BLaER1 treated with 17β-estradiol and CSF1 and Interleukin-3, amounts not matched to agents 10 nM and 100 nM (cell line): ENCODE results near the gene MBD5.

Experiments used
- H3K27ac ChIP-seq, 11 experiments: shearing (Covaris generic); formaldehyde crosslinking; 2 replicates each; pipeline ENCODE4 v1.8.1; 2022
- H3K27me3 ChIP-seq, 11 experiments: shearing (Covaris generic); formaldehyde crosslinking; 2 replicates each; pipeline ENCODE4 v1.8.1; 2022
- H3K36me3 ChIP-seq, 11 experiments: shearing (Covaris generic); formaldehyde crosslinking; 2 replicates each; pipeline ENCODE4 v1.8.1; 2022
- H3K4me1 ChIP-seq, 10 experiments: shearing (Covaris generic); formaldehyde crosslinking; 2 replicates each; pipeline ENCODE4 v1.8.1; 2022
- H3K4me2 ChIP-seq, 11 experiments: shearing (Covaris generic); formaldehyde crosslinking; 2 replicates each; pipeline ENCODE4 v1.8.1; 2022
- H3K4me3 ChIP-seq, 10 experiments: shearing (Covaris generic); formaldehyde crosslinking; 2 replicates each; pipeline ENCODE4 v1.8.1; 2022
- H3K9ac ChIP-seq, 11 experiments: shearing (Covaris generic); formaldehyde crosslinking; 2 replicates each; pipeline ENCODE4 v1.8.1; 2022
- H3K9me3 ChIP-seq, 11 experiments: shearing (Covaris generic); formaldehyde crosslinking; replicated peaks in 1 of 11; 2 replicates each; pipeline ENCODE4 v1.8.1; 2022
- H4K20me1 ChIP-seq, 11 experiments: shearing (Covaris generic); formaldehyde crosslinking; 2 replicates each; pipeline ENCODE4 v1.8.1; 2022
- Cebpa-rat ChIP-seq, 11 experiments: shearing (Covaris generic); IDR thresholded peaks; 2 replicates each; pipeline ENCODE4 v1.8.1; 2022

Gene MBD5

DNA sequence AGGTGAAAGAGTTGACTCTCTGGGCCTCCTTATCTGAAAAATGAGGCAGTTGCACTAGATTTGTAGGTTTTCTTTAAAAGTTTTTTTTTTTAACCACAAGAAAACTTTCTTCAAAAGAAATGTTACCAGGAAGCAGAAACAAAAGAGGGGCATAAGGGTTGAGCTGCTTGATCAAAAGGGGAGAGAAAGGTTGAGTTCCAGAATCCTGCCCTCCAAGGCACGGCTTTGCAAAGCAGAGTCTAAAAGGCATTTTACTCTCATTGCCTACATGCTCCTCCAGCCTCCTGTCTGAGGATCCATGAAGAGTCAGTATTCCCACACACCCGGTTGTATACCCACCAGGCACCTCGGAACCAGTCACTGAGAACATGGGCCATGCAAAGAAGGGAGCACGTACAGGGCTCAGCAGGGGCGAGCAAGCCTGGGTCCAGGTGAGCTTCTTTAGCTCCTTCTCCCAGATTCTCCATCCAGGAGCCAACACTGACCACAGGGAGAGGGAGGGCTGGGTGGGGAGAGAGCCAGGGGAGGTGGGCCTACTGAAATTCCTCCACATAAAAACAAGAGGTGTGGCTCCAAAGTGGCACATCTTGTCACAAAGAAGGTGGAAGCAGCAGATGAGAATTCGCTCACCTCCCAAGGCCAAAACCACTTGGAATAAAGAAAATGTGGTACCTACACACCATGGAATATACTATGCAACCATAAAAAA lies 507.6 kb downstream of the MBD5 start:
- Histone ChIP-seq H3K4me3 (no peak overlapping the region), H3K36me3 (no peaks in the 10 kb centered on the region), H4K20me1 (no peaks in the 10 kb centered on the region), H3K4me1 (peaks cover 10 to 18% (median 17%) of the 10 kb centered on the region in 10 experiments), H3K4me2 (no peak overlapping the region), H3K27me3 (no peaks in the 10 kb centered on the region), H3K27ac (no peak overlapping the region), H3K9me3 (no peaks in the 10 kb centered on the region), H3K9ac (no peak overlapping the region)
- no peak for TF ChIP-seq Cebpa-rat (IDR thresholded peaks at IDR 0.05)

DNA sequence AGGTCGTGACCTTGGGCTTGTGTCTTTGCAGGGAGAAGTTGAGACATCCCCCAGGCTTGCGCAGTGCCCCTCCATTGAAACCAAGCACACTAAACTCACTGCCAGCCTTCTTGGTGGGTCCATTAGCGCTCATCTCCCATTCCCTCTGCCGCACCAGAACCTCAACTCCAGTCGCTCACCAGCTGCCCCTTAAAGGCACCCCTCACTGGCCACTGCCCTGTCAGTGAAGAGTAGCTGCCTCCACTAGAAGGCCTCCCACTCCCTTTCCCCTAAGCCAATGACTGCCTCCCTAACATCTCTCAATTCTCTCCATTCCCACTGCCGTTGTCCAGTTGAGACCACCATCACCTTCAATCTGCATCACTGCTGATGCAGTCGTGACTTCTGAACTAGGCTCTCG lies 508.9 kb downstream of the MBD5 start:
- Histone ChIP-seq H3K4me1 (peaks cover under 1 to 14% (median 12%) of the 10 kb centered on the region in 10 experiments; a peak in 19 of 20 replicates), H4K20me1 (no peaks in the 10 kb centered on the region), H3K27ac (no peak overlapping the region), H3K9ac (no peak overlapping the region), H3K4me2 (no peak overlapping the region), H3K4me3 (no peak overlapping the region), H3K27me3 (no peaks in the 10 kb centered on the region), H3K9me3 (no peaks in the 10 kb centered on the region), H3K36me3 (no peaks in the 10 kb centered on the region)
- no peak for TF ChIP-seq Cebpa-rat (IDR thresholded peaks at IDR 0.05)

DNA sequence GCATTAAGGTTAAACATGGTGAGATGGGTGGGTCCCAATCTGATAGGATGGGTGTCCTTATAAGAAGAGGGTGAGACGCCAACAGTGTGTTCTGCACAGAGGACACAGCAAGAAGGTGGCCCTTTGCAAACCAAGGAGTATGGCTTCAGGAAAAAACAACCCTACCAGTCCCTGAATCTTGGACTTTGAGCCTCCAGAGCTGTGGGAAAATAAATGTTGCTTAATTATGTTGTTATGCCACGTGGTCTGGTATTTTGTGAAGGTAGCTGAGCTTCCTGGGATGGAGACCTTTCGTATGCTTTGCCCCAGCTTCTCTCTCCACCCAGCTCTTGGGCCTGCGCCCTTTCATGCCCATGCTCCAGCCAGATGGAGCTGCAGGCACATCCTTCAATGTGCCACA lies 509.5 kb downstream of the MBD5 start:
- Histone ChIP-seq H3K9ac (no peak overlapping the region), H3K4me2 (no peak overlapping the region), H3K9me3 (no peaks in the 10 kb centered on the region), H3K36me3 (no peaks in the 10 kb centered on the region), H3K4me1 (peaks cover 0 to 14% (median 12%) of the 10 kb centered on the region in 10 experiments; a peak in 17 of 20 replicates), H4K20me1 (no peaks in the 10 kb centered on the region), H3K27ac (no peak overlapping the region), H3K4me3 (no peak overlapping the region), H3K27me3 (no peaks in the 10 kb centered on the region)
- no peak for TF ChIP-seq Cebpa-rat (IDR thresholded peaks at IDR 0.05)

DNA sequence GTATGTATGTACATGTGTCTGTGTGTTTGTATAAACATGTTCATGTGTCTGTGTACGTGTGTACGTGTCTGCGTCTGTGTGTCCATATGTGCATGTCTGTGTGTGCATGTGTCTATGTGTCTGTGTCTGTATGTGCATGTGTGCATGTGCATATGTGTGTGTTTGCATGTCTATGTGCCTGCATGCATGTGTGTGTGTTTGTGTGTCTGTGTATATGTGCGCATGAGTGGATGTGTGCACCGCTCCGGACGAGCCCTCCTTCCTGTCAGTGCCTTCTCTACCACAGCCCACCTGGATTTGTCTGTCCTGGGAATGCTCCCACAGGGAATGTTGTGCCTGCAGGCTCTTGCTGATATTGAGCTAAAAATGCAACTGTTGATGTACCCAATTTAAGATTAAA lies 510.3 kb downstream of the MBD5 start:
- no peak overlapping the region for H3K9ac ChIP-seq
- H3K4me3 ChIP-seq, result no peak overlapping the region
- H4K20me1 ChIP-seq, result no peaks in the 10 kb centered on the region
- no peaks in the 10 kb centered on the region for H3K27me3 ChIP-seq
- no peaks in the 10 kb centered on the region for H3K36me3 ChIP-seq
- no peak overlapping the region for H3K27ac ChIP-seq
- TF ChIP-seq Cebpa-rat (IDR thresholded peaks at IDR 0.05), result no peak
- H3K4me1 ChIP-seq, result peaks cover 0 to 16% (median 12%) of the 10 kb centered on the region in 10 experiments; a peak in 17 of 20 replicates
- H3K9me3 ChIP-seq, result no peaks in the 10 kb centered on the region
- H3K4me2 ChIP-seq, result no peak overlapping the region

DNA sequence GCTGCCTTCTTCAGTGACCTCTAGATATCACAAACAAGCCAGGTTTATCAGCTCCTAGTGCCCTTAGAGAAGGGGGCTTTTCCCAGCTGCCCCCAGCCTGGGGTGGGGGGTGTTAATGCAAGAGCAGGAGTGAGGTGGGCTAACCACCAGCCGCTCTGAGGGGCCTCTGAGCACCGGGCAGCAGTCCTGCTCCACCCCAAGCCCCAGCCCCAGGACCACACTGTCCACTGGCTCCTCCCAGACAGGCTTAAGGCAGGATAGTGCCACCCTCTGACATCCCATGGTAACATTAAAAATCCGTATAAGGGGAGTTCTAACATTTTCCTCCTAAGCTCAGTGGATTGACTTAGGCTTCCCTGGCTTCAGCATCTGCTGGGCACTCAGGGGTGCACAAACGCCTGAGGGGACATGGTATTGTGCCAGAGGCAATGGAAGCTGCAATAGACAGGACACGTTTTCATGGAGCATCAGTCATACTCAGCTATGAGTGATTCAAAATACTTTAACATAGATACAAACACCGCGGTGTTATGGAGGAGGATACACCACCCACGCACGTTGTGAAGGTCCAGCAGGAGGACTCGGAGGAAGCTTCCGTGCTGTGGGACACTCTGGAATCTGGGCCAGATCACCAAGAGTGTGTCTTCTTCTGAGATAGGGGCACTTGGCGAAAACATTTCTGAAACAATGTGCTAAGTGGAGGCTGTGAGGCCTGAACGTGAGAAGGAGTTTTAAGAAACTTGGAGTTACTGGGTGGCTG lies 511.0 kb downstream of the MBD5 start:
- H3K4me3 ChIP-seq, result no peak overlapping the region
- TF ChIP-seq Cebpa-rat (IDR thresholded peaks at IDR 0.05), result no peak
- H3K9ac ChIP-seq, result no peak overlapping the region
- no peak overlapping the region for H3K4me2 ChIP-seq
- no peaks in the 10 kb centered on the region for H3K27me3 ChIP-seq
- H3K4me1 ChIP-seq, result peaks cover 0 to 16% (median 12%) of the 10 kb centered on the region in 10 experiments; a peak in 17 of 20 replicates
- no peak overlapping the region for H3K27ac ChIP-seq
- H3K9me3 ChIP-seq, result no peaks in the 10 kb centered on the region
- H4K20me1 ChIP-seq, result no peaks in the 10 kb centered on the region
- H3K36me3 ChIP-seq, result no peaks in the 10 kb centered on the region

DNA sequence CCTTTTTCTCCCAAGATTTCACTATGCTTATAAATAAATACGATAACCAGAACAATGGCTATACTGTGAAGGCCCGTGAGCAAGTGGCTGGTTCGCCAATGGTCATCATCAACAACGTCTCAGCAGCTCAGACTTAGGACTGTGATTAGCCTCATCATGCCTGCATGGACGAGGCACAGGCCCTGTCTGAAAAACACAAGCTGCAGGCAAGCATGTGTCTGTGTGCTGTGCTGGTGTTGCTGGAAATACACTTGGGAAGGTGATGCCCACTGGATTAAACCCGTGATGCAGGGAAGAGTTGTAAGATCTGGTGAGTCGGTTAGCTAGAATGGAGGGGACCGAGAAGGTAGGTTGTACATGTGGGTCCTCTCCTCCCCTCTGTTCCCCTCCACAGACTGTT lies 512.1 kb downstream of the MBD5 start:
- no peaks in the 10 kb centered on the region for H4K20me1 ChIP-seq
- no peak overlapping the region for H3K9ac ChIP-seq
- no peaks in the 10 kb centered on the region for H3K9me3 ChIP-seq
- H3K36me3 ChIP-seq, result no peaks in the 10 kb centered on the region
- TF ChIP-seq Cebpa-rat (IDR thresholded peaks at IDR 0.05), result no peak
- H3K27ac ChIP-seq, result no peak overlapping the region
- no peak overlapping the region for H3K4me2 ChIP-seq
- H3K27me3 ChIP-seq, result no peaks in the 10 kb centered on the region
- H3K4me3 ChIP-seq, result no peak overlapping the region
- H3K4me1 ChIP-seq, result peaks cover 0 to 19% (median 13%) of the 10 kb centered on the region in 10 experiments; a peak in 17 of 20 replicates

DNA sequence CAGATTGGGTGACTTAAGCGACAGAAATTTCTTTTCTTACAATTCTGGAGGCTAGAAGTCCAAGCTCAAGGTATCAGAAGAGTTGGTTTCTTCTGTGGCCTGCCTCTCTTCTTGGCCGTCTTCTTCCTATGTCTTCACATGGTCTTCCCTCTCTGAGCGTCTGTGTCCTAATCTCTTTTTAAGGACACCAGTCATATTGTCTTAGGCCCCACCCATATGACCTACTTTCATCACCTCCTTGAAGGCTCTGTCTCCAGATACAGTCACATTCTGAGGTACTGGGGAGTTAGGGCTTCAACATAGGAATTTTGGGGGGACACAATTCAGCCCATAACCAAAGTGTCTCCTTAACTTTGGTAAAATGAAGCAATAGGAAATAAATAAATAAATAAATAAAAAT lies 512.8 kb downstream of the MBD5 start:
- no peaks in the 10 kb centered on the region for H4K20me1 ChIP-seq
- no peak overlapping the region for H3K27ac ChIP-seq
- no peak overlapping the region for H3K9ac ChIP-seq
- no peaks in the 10 kb centered on the region for H3K9me3 ChIP-seq
- H3K4me3 ChIP-seq, result no peak overlapping the region
- H3K4me2 ChIP-seq, result no peak overlapping the region
- peaks cover 0 to 26% (median 13%) of the 10 kb centered on the region in 10 experiments; a peak in 16 of 20 replicates for H3K4me1 ChIP-seq
- no peaks in the 10 kb centered on the region for H3K36me3 ChIP-seq
- TF ChIP-seq Cebpa-rat (IDR thresholded peaks at IDR 0.05), result no peak
- H3K27me3 ChIP-seq, result no peaks in the 10 kb centered on the region

DNA sequence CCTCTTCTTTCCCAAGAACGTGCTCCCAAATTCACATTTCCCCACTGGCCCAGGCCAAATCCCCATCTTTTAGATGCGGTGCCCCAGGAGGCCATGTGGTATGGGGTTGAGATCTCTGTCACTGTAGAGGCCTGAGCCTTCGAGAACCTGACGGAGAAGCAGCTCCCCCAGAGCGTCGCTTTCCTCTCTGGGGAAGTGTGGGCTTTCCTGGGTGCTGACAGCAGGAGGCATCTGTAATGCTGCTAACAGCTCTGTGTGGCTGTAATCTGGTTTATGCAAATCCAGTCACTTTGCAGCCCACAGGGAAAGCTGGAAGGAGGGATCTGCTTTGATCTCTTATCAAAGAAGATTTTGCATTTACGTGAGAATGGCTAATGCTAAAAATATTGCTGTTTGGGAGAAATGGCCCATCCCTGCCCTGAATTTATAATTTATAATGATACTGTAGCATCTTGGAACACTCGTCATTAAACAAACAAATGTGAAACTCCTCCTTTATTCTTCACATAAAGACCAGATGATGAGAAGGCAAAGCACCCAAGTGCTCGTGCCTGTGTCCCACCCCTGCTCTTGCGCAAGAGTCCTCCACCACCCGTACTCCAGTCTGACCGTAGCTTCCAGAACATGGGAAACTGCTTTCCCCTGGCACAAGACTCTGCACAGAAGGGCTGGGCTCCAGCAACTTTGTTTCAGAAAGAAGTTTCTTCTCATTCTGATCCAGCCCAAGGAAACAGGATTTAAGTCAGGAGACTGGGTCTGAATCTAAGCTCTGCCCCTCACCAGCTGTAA lies 513.7 kb downstream of the MBD5 start:
- Histone ChIP-seq H3K4me3 (no peak overlapping the region), H3K9me3 (no peaks in the 10 kb centered on the region), H3K4me1 (peaks cover 0 to 35% (median 13%) of the 10 kb centered on the region in 10 experiments; a peak in 16 of 20 replicates), H3K4me2 (peak overlapping the region in 6 of 11 experiments; percentile 19 to 40 (median 34); a peak in 11 of 22 replicates), H4K20me1 (no peaks in the 10 kb centered on the region), H3K9ac (no peak overlapping the region), H3K27me3 (no peaks in the 10 kb centered on the region), H3K36me3 (no peaks in the 10 kb centered on the region), H3K27ac (no peak overlapping the region)
- peak in 9 of 11 experiments; percentile 19 to 75 (median 52); a peak in 10 of 22 replicates for TF ChIP-seq Cebpa-rat (IDR thresholded peaks at IDR 0.05)

DNA sequence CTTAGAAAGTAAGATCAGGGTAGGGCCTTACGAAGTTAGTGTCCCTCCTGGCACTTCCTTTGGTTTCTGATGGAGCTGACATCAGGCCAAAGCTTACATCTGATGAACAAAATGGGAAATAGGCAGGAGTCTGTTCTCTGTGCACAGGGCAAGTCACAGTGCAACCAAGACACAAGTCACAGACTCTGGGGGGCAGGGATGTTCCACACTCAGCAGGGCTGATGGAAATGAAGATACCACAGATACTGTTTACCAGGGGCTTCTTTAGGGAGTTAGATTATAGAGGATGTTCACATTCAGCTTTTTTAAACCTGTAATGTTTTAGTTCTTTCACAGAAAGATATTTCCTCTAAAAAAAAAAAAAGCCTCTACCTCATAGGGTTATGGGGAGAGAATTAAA lies 517.5 kb downstream of the MBD5 start:
- peak overlapping the region in 7 of 11 experiments; percentile 8 to 68 (median 23); a peak in 6 of 22 replicates for H3K27ac ChIP-seq
- peaks cover 7 to 68% (median 30%) of the 10 kb centered on the region in 10 experiments for H3K4me1 ChIP-seq
- no peaks in the 10 kb centered on the region for H3K36me3 ChIP-seq
- peaks cover 0 to 3% (median 0%) of the 10 kb centered on the region in 11 experiments; a peak in 1 of 22 replicates for H3K9me3 ChIP-seq
- H3K4me3 ChIP-seq, result no peak overlapping the region
- TF ChIP-seq Cebpa-rat (IDR thresholded peaks at IDR 0.05), result no peak
- peak overlapping the region in 5 of 11 experiments; percentile 28 to 75 (median 31); a peak in 8 of 22 replicates for H3K4me2 ChIP-seq
- no peak overlapping the region; a peak in 1 of 22 replicates for H3K9ac ChIP-seq
- no peaks in the 10 kb centered on the region for H4K20me1 ChIP-seq
- H3K27me3 ChIP-seq, result no peaks in the 10 kb centered on the region
